HG03060 (cell line): ENCODE results near the gene ABHD1.
"Not testable (repeated sequence)": the region's sequence is repeated elsewhere in the genome, so short reads cannot be mapped to it uniquely, and the experiment has no call there.

Source experiments
- ATAC-seq: cut with Tn5 transposase; IDR thresholded peaks from one replicate; pipeline ENCODE4 v1.9.1; 2021; ENCODE audit warnings: low read depth, moderate number of reproducible peaks; ENCODE audit not compliant: unreplicated experiment

The ABHD1 gene

GRCh38 chr2:27123302-27124150 is at the start of gene ABHD1:
ABHD1 (plus strand) TSS chr2:27123815; CDS start chr2:27123949, 134 bp downstream.
- no peak for ATAC-seq

- no peak for ATAC-seq
These were observed 48.7 kb upstream of the ABHD1 start for GRCh38 chr2:27074738-27075565.

- ATAC-seq, result not testable (repeated sequence)
These were observed 48.1 kb upstream of the ABHD1 start for GRCh38 chr2:27075566-27075871.

- ATAC-seq, result no peak
These were observed 47.3 kb upstream of the ABHD1 start for GRCh38 chr2:27076323-27076722.

- ATAC-seq, result no peak
These were observed 46.4 kb upstream of the ABHD1 start for GRCh38 chr2:27077231-27077630.

- no peak for ATAC-seq
These were observed 45.1 kb upstream of the ABHD1 start, which contains the start of gene EMILIN1 for GRCh38 chr2:27078267-27079194. EMILIN1 (plus strand) TSS chr2:27078615; CDS start chr2:27079066, 451 bp downstream.

- ATAC-seq, result no peak
These were observed 44.1 kb upstream of the ABHD1 start for GRCh38 chr2:27079233-27080139.

GRCh38 chr2:27080140-27080469 is 43.5 kb upstream of the ABHD1 start:
- no peak for ATAC-seq

GRCh38 chr2:27080603-27080936 is 43.0 kb upstream of the ABHD1 start:
- no peak for ATAC-seq

GRCh38 chr2:27081984-27082772 is 41.4 kb upstream of the ABHD1 start:
- ATAC-seq, result no peak

GRCh38 chr2:27082773-27083409 is 40.7 kb upstream of the ABHD1 start:
- ATAC-seq, result no peak

- no peak for ATAC-seq
These were observed 40.0 kb upstream of the ABHD1 start for GRCh38 chr2:27083410-27084296.

GRCh38 chr2:27084297-27085061 is 39.1 kb upstream of the ABHD1 start:
- ATAC-seq, result no peak

- ATAC-seq, result no peak
These were observed 38.4 kb upstream of the ABHD1 start for GRCh38 chr2:27085062-27085672.

GRCh38 chr2:27085673-27086089 is 37.9 kb upstream of the ABHD1 start:
- no peak for ATAC-seq

- ATAC-seq, result peak; percentile 57
These were observed 37.4 kb upstream of the ABHD1 start for GRCh38 chr2:27086090-27086723.
